PC-3 (cell line): ENCODE data around the gene ADGRF4. TPM values are rescaled to one million over a fixed set of nuclear protein-coding genes. Genes with fewer than 3 reads are reported as not detected.

Source experiments
- ATAC-seq: fragments of 200-7000 bp; cut with Tn5 transposase; 2 replicates; pipeline ENCODE4 v1.9.1; 2020; ENCODE audit warnings: mild to moderate bottlenecking, moderate library complexity
- BruUV-seq: library from RNA; stranded (reverse); fragments of 400-500 nt; replicated peaks from 2 replicates; lab custom pipeline; 2021; lab: Mats Ljungman, UMichigan
- CTCF ChIA-PET: fragments of 300-600 bp; sonication (Branson Sonifier 250); formaldehyde crosslinking; loops from one replicate; lab custom pipeline; 2022; ENCODE audit warnings: antibody characterized with exemption; lab: Charles Lee
- POLR2A ChIA-PET: fragments of 300-600 bp; sonication (Branson Sonifier 250); formaldehyde crosslinking; loops from one replicate; lab custom pipeline; 2022; ENCODE audit warnings: antibody characterized with exemption; ENCODE audit not compliant: unreplicated experiment; lab: Charles Lee
- DNase-seq: peaks from one replicate; pipeline ENCODE4 v3.0.0-alpha.2; 2015
- H2AFZ ChIP-seq: fragments of 300-600 bp; sonication (generic); 2 replicates; pipeline ENCODE4 v1.6.0; 2016; ENCODE audit warnings: antibody characterized with exemption, low read length
- H3F3A ChIP-seq: fragments of 300-600 bp; sonication (generic); one replicate; pipeline ENCODE4 v1.6.0; 2017; ENCODE audit warnings: antibody characterized with exemption, low read length, control low read depth, mild to moderate bottlenecking; ENCODE audit not compliant: unreplicated experiment
- H3K27ac ChIP-seq: fragments of 300-600 bp; sonication (generic); 2 replicates; pipeline ENCODE4 v1.5.1; 2016; ENCODE audit warnings: mild to moderate bottlenecking, low read length
- H3K27me3 ChIP-seq: fragments of 300-600 bp; sonication (generic); 2 replicates; pipeline ENCODE4 v1.6.1; 2016; ENCODE audit warnings: low read length, mixed read lengths
- H3K36me3 ChIP-seq: fragments of 300-600 bp; sonication (generic); 2 replicates; pipeline ENCODE4 v1.6.1; 2016; ENCODE audit warnings: low read depth, mixed run types, low read length, mixed read lengths
- H3K4me1 ChIP-seq: fragments of 300-600 bp; sonication (generic); 2 replicates; pipeline ENCODE4 v1.5.1; 2016; ENCODE audit warnings: low read length; ENCODE audit not compliant: insufficient read depth
- H3K4me2 ChIP-seq: fragments of 300-600 bp; sonication (generic); 2 replicates; pipeline ENCODE4 v1.6.0; 2016; ENCODE audit warnings: low read length
- H3K4me3 ChIP-seq: fragments of 300-600 bp; sonication (generic); 2 replicates; pipeline ENCODE4 v1.5.1; 2016; ENCODE audit warnings: mild to moderate bottlenecking, low read length, mixed read lengths
- H3K79me2 ChIP-seq: fragments of 300-600 bp; sonication (generic); 2 replicates; pipeline ENCODE4 v1.6.1; 2017; ENCODE audit warnings: low read length, mixed read lengths
- H3K9ac ChIP-seq: fragments of 300-600 bp; sonication (generic); 2 replicates; pipeline ENCODE4 v1.6.0; 2016; ENCODE audit warnings: mild to moderate bottlenecking, low read length
- H3K9me2 ChIP-seq: fragments of 300-600 bp; sonication (generic); replicated peaks from 2 replicates; pipeline ENCODE4 v1.6.1; 2016; ENCODE audit warnings: mixed run types, low read length, mixed read lengths
- H3K9me3 ChIP-seq: fragments of 300-600 bp; sonication (generic); 2 replicates; pipeline ENCODE4 v1.6.1; 2016; ENCODE audit warnings: low read length, mixed read lengths
- H4K20me1 ChIP-seq: fragments of 300-600 bp; sonication (generic); 2 replicates; pipeline ENCODE4 v1.6.1; 2016; ENCODE audit warnings: low read length, mixed read lengths
- CTCF ChIP-seq: fragments of 300-600 bp; sonication (generic); conservative IDR thresholded peaks from 2 replicates; pipeline ENCODE4 v1.5.1; 2017; ENCODE audit warnings: antibody characterized with exemption, low read depth, mild to moderate bottlenecking, low read length
- EZH2 ChIP-seq: fragments of 300-600 bp; sonication (generic); IDR thresholded peaks from one replicate; pipeline ENCODE4 v1.6.1; 2017; ENCODE audit warnings: antibody characterized with exemption, mild to moderate bottlenecking, low read length; ENCODE audit not compliant: unreplicated experiment
- EZH2phosphoT487 ChIP-seq: fragments of 300-600 bp; sonication (generic); IDR thresholded peaks from 2 replicates; pipeline ENCODE4 v1.6.1; 2018; ENCODE audit warnings: mild to moderate bottlenecking, antibody characterized with exemption, low read length, borderline replicate concordance
- intact Hi-C: fragments of 100-400 bp; cut with micrococcal nuclease; formaldehyde crosslinking; loops from 2 replicates; pipeline ENCODE4 v1.9.0; 2023
- total RNA-seq: library from RNA; depleted of rRNA; stranded (reverse); fragments of >200 nt; gene quantifications from 2 replicates; pipeline ENCODE4 v1.2.3, GENCODE V29; 2014; rRNA removed

ADGRF4 gene
- total RNA-seq, 1 experiment from 2014 or later = 3.4 TPM

- H2AFZ ChIP-seq = no peak overlapping the region
- ChIA-PET POLR2A (interaction anchor here (0.7 kb wide), 1 partner anchor 35 kb away, joined by 3 read pairs; no protein-coding TSS in a partner anchor), CTCF (no interaction called here)
- DNase-seq (no peak), ATAC-seq (no peak)
- no peak overlapping the region for H3K4me2 ChIP-seq
- no peak overlapping the region for H3K9ac ChIP-seq
- no peak overlapping the region for H3K27ac ChIP-seq
- H3K9me2 ChIP-seq = no peaks in the 10 kb centered on the region
- no peaks in the 10 kb centered on the region for H3K9me3 ChIP-seq
- no peaks in the 10 kb centered on the region for H3K36me3 ChIP-seq
- H3K79me2 ChIP-seq = no peaks in the 10 kb centered on the region
- no peak overlapping the region for H3K4me3 ChIP-seq
- H3K27me3 ChIP-seq = no peaks in the 10 kb centered on the region
- H3F3A ChIP-seq = no peaks in the 10 kb centered on the region
- H3K4me1 ChIP-seq = no peaks in the 10 kb centered on the region
- no TSS peak for BruUV-seq
- intact Hi-C loops = no loop called here
- H4K20me1 ChIP-seq = no peaks in the 10 kb centered on the region
- TF ChIP-seq EZH2phosphoT487 (no peak), CTCF (no peak), EZH2 (no peak)
Measured at GRCh38 chr6:47767102-47767501, 68.7 kb downstream of the ADGRF4 start.

GRCh38 chr6:47769982-47770381 lies 71.6 kb downstream of the ADGRF4 start:
- DNase-seq (no peak), ATAC-seq (no peak)
- H3K79me2 ChIP-seq = no peaks in the 10 kb centered on the region
- no peak overlapping the region for H3K4me2 ChIP-seq
- intact Hi-C loops = no loop called here
- H2AFZ ChIP-seq = no peak overlapping the region
- no TSS peak for BruUV-seq
- ChIA-PET CTCF (no interaction called here), POLR2A (no interaction called here)
- no peaks in the 10 kb centered on the region for H3K36me3 ChIP-seq
- H3K27ac ChIP-seq = no peak overlapping the region
- TF ChIP-seq EZH2phosphoT487 = no peak
- no peak for TF ChIP-seq EZH2
- no peak for TF ChIP-seq CTCF
- H3K9ac ChIP-seq = no peak overlapping the region
- no peaks in the 10 kb centered on the region for H3F3A ChIP-seq
- H3K4me1 ChIP-seq = no peaks in the 10 kb centered on the region
- H3K4me3 ChIP-seq = no peak overlapping the region
- H3K9me2 ChIP-seq = no peaks in the 10 kb centered on the region
- no peaks in the 10 kb centered on the region for H3K27me3 ChIP-seq
- H3K9me3 ChIP-seq = no peaks in the 10 kb centered on the region
- H4K20me1 ChIP-seq = no peaks in the 10 kb centered on the region

Other genes with a start within 250 kb of the ADGRF4 start
- gene CD2AP, start 220.8 kb upstream of the ADGRF4 start, total RNA-seq = 16.2 and 21.8 TPM in 2 replicates
- not detected in 2 replicates for gene OPN5, start 83.5 kb downstream of the ADGRF4 start, total RNA-seq